Mesenchymal stem cell (in vitro differentiated cells and primary cell): ENCODE results near the gene AIFM3.

Experiments
- DNase-seq: peaks from one replicate; pipeline ENCODE4 v3.0.0-alpha.2; 2013
- H2AFZ ChIP-seq: one replicate; pipeline ENCODE4 v1.6.1; 2013; ENCODE audit warnings: low read depth, mild to moderate bottlenecking, control low read depth, inconsistent platforms, low read length, moderate library complexity
- H2AK5ac ChIP-seq: 2 replicates; pipeline ENCODE4 v1.6.1; 2013; ENCODE audit warnings: low read length, moderate library complexity, mild to moderate bottlenecking, inconsistent platforms; ENCODE audit not compliant: severe bottlenecking
- H2BK120ac ChIP-seq: one replicate; pipeline ENCODE4 v1.6.1; 2013; ENCODE audit warnings: low read depth, mild to moderate bottlenecking, inconsistent platforms, low read length, moderate library complexity
- H2BK12ac ChIP-seq, 2 experiments: one replicate each; pipeline ENCODE4 v1.6.1; 2013; ENCODE audit warnings: inconsistent platforms in 2 of 2, low read length in 2 of 2, mild to moderate bottlenecking in 2 of 2, moderate library complexity in 2 of 2, control low read depth in 1 of 2
- H2BK15ac ChIP-seq: one replicate; pipeline ENCODE4 v1.6.1; 2013; ENCODE audit warnings: mild to moderate bottlenecking, low read depth, inconsistent platforms; ENCODE audit not compliant: poor library complexity, severe bottlenecking
- H2BK5ac ChIP-seq: 2 replicates; pipeline ENCODE4 v1.6.1; 2013; ENCODE audit warnings: low read depth, mild to moderate bottlenecking, low read length, control low read depth, inconsistent platforms; ENCODE audit not compliant: poor library complexity, severe bottlenecking
- H3K14ac ChIP-seq, 2 experiments: one replicate each; pipeline ENCODE4 v1.6.1; 2013; ENCODE audit warnings: inconsistent platforms in 2 of 2, low read length in 2 of 2, control low read depth in 1 of 2, mild to moderate bottlenecking in 1 of 2, moderate library complexity in 1 of 2
- H3K18ac ChIP-seq, 2 experiments: one replicate each; pipeline ENCODE4 v1.6.1; 2013; ENCODE audit warnings: inconsistent platforms in 2 of 2, low read length in 2 of 2, control low read depth in 1 of 2, low read depth in 1 of 2, mild to moderate bottlenecking in 1 of 2
- H3K23ac ChIP-seq, 2 experiments: one replicate each; pipeline ENCODE4 v1.6.1; 2013; ENCODE audit warnings: inconsistent platforms in 2 of 2, low read length in 2 of 2, mild to moderate bottlenecking in 2 of 2, moderate library complexity in 2 of 2, control low read depth in 1 of 2
- H3K27ac ChIP-seq: 2 replicates; pipeline ENCODE4 v1.5.1; 2013; ENCODE audit warnings: mild to moderate bottlenecking, moderate library complexity, low read length, control low read depth, inconsistent platforms; ENCODE audit not compliant: poor library complexity, severe bottlenecking
- H3K27me3 ChIP-seq, 2 experiments: 2 replicates each; pipeline versions ENCODE4 v1.6.1 to v1.7.0; 2013; ENCODE audit warnings: low read length in 2 of 2, mild to moderate bottlenecking in 2 of 2, moderate library complexity in 2 of 2, control low read depth in 1 of 2, inconsistent platforms in 1 of 2; ENCODE audit not compliant: control insufficient read depth in 1 of 2, insufficient read depth in 1 of 2
- H3K36me3 ChIP-seq, 2 experiments: 2 replicates each; pipeline versions ENCODE4 v1.6.1 to v1.7.0; 2013; ENCODE audit warnings: low read length in 2 of 2, control low read depth in 1 of 2, inconsistent platforms in 1 of 2, low read depth in 1 of 2, mild to moderate bottlenecking in 1 of 2; ENCODE audit not compliant: insufficient read depth in 2 of 2, control insufficient read depth in 1 of 2
- H3K4ac ChIP-seq, 2 experiments: one replicate each; pipeline ENCODE4 v1.6.1; 2013; ENCODE audit warnings: inconsistent platforms in 2 of 2, low read length in 2 of 2, mild to moderate bottlenecking in 2 of 2, moderate library complexity in 2 of 2, control low read depth in 1 of 2, low read depth in 1 of 2
- H3K4me1 ChIP-seq: 2 replicates; pipeline ENCODE4 v1.6.1; 2013; ENCODE audit warnings: low read depth, low read length, control low read depth; ENCODE audit not compliant: control insufficient read depth, insufficient read depth
- H3K4me2 ChIP-seq: 2 replicates; pipeline ENCODE4 v1.6.1; 2013; ENCODE audit warnings: low read length, mild to moderate bottlenecking, inconsistent platforms; ENCODE audit not compliant: poor library complexity, severe bottlenecking
- H3K4me3 ChIP-seq, 2 experiments: 2 replicates each; pipeline versions ENCODE4 v1.5.1 to v1.7.0; 2013; ENCODE audit warnings: low read length in 2 of 2, mild to moderate bottlenecking in 2 of 2, control low read depth in 1 of 2, low read depth in 1 of 2; ENCODE audit not compliant: insufficient read depth in 1 of 2
- H3K79me1 ChIP-seq: replicated peaks from 2 replicates; pipeline ENCODE4 v1.6.1; 2013; ENCODE audit warnings: mild to moderate bottlenecking, control low read depth, low read length, inconsistent platforms; ENCODE audit not compliant: poor library complexity, severe bottlenecking
- H3K9ac ChIP-seq: 2 replicates; pipeline ENCODE4 v1.7.0; 2013; ENCODE audit warnings: mild to moderate bottlenecking, low read length, moderate library complexity
- H3K9me3 ChIP-seq: 2 replicates; pipeline ENCODE4 v1.7.0; 2013; ENCODE audit warnings: mild to moderate bottlenecking, low read length; ENCODE audit not compliant: control insufficient read depth
- H4K8ac ChIP-seq: one replicate; pipeline ENCODE4 v1.6.1; 2013; ENCODE audit warnings: inconsistent platforms, mild to moderate bottlenecking, low read length, moderate library complexity
- H4K91ac ChIP-seq: one replicate; pipeline ENCODE4 v1.6.1; 2013; ENCODE audit warnings: mild to moderate bottlenecking, low read length, inconsistent platforms
- WGBS: methylation state at CpG from one replicate; pipeline ENCODE4 v1.1.7; 2013; ENCODE audit warnings: mixed read lengths; 5-methylcytosine and 5-hydroxymethylcytosine counted together

Gene AIFM3

GRCh38 chr22:21022507-21022906, 55.5 kb downstream of the AIFM3 start:
- H3K79me1 ChIP-seq = no peaks in the 10 kb centered on the region
- H2BK15ac ChIP-seq = no peak overlapping the region
- DNase-seq = no peak
- WGBS = 91% methylated on average over 8 of the region's 10 CpGs
- no peak overlapping the region for H3K18ac ChIP-seq
- H3K14ac ChIP-seq = peak overlapping the region in 1 of 2 experiments; percentile 27
- no peak overlapping the region for H3K4me3 ChIP-seq
- H3K9me3 ChIP-seq = no peaks in the 10 kb centered on the region
- no peak overlapping the region for H2BK12ac ChIP-seq
- no peak overlapping the region for H4K8ac ChIP-seq
- peaks cover 3% of the 10 kb centered on the region for H3K4me1 ChIP-seq
- H3K27me3 ChIP-seq = peaks cover 0 to 30% of the 10 kb centered on the region in 2 experiments
- no peak overlapping the region for H4K91ac ChIP-seq
- no peaks in the 10 kb centered on the region for H3K36me3 ChIP-seq
- H3K4me2 ChIP-seq = no peak overlapping the region
- H3K23ac ChIP-seq = peak overlapping the region in 1 of 2 experiments; percentile 35
- H2BK5ac ChIP-seq = no peak overlapping the region
- H2BK120ac ChIP-seq = no peak overlapping the region
- no peak overlapping the region for H3K9ac ChIP-seq
- H3K27ac ChIP-seq = no peak overlapping the region
- H3K4ac ChIP-seq = no peak overlapping the region
- H2AK5ac ChIP-seq = no peak overlapping the region
- H2AFZ ChIP-seq = no peak overlapping the region

- no peak overlapping the region for H3K18ac ChIP-seq
- no peak overlapping the region for H2BK120ac ChIP-seq
- H2AFZ ChIP-seq = no peak overlapping the region
- peaks cover 5% of the 10 kb centered on the region for H3K4me1 ChIP-seq
- no peak overlapping the region for H3K4ac ChIP-seq
- H2BK12ac ChIP-seq = no peak overlapping the region
- DNase-seq = no peak
- no peak overlapping the region for H3K14ac ChIP-seq
- peaks cover 0 to 32% of the 10 kb centered on the region in 2 experiments for H3K27me3 ChIP-seq
- H3K9me3 ChIP-seq = no peaks in the 10 kb centered on the region
- no peak overlapping the region for H3K23ac ChIP-seq
- H3K79me1 ChIP-seq = no peaks in the 10 kb centered on the region
- no peak overlapping the region for H3K4me3 ChIP-seq
- H3K36me3 ChIP-seq = no peaks in the 10 kb centered on the region
- no peak overlapping the region for H3K4me2 ChIP-seq
- 82% methylated on average over 13 of the region's 13 CpGs for WGBS
- H2BK5ac ChIP-seq = no peak overlapping the region
- no peak overlapping the region for H2AK5ac ChIP-seq
- no peak overlapping the region for H4K91ac ChIP-seq
- no peak overlapping the region for H3K9ac ChIP-seq
- no peak overlapping the region for H3K27ac ChIP-seq
- H4K8ac ChIP-seq = no peak overlapping the region
- H2BK15ac ChIP-seq = no peak overlapping the region
Observed at GRCh38 chr22:21022955-21023614, 56.0 kb downstream of the AIFM3 start.

GRCh38 chr22:21025266-21025665, 58.2 kb downstream of the AIFM3 start:
- Histone ChIP-seq H2BK5ac (no peak overlapping the region), H3K4me2 (no peak overlapping the region)

GRCh38 chr22:21025763-21026755, 59.0 kb downstream of the AIFM3 start:
- H3K4ac ChIP-seq = no peak overlapping the region
- H2BK120ac ChIP-seq = no peak overlapping the region
- no peak overlapping the region for H2BK15ac ChIP-seq
- H3K14ac ChIP-seq = peak overlapping the region in 1 of 2 experiments; percentile 45
- peaks cover 7% of the 10 kb centered on the region for H3K4me1 ChIP-seq
- H4K91ac ChIP-seq = peak overlapping the region; percentile 16
- H3K18ac ChIP-seq = no peak overlapping the region
- no peak overlapping the region for H3K23ac ChIP-seq
- H3K9ac ChIP-seq = no peak overlapping the region
- no peak overlapping the region for H2BK12ac ChIP-seq
- no peak for DNase-seq
- no peak overlapping the region for H2AFZ ChIP-seq
- no peak overlapping the region for H3K4me3 ChIP-seq
- H3K27ac ChIP-seq = no peak overlapping the region
- 87% methylated on average over 25 of the region's 27 CpGs for WGBS
- no peak overlapping the region for H2BK5ac ChIP-seq
- no peaks in the 10 kb centered on the region for H3K9me3 ChIP-seq
- H2AK5ac ChIP-seq = no peak overlapping the region
- H4K8ac ChIP-seq = no peak overlapping the region
- peaks cover 0 to 4% of the 10 kb centered on the region in 2 experiments for H3K36me3 ChIP-seq
- H3K27me3 ChIP-seq = peaks cover 19 to 52% of the 10 kb centered on the region in 2 experiments
- no peak overlapping the region for H3K4me2 ChIP-seq
- H3K79me1 ChIP-seq = no peaks in the 10 kb centered on the region

More at GRCh38 chr22:21025266-21025665, 58.2 kb downstream of the AIFM3 start:
- no peak overlapping the region for H2BK15ac ChIP-seq
- WGBS = 69% methylated on average over 7 of the region's 8 CpGs
- no peak overlapping the region for H3K9ac ChIP-seq
- H3K14ac ChIP-seq = no peak overlapping the region
- peaks cover 0 to 4% of the 10 kb centered on the region in 2 experiments for H3K36me3 ChIP-seq
- H3K79me1 ChIP-seq = no peaks in the 10 kb centered on the region
- peaks cover 7% of the 10 kb centered on the region for H3K4me1 ChIP-seq
- H2AK5ac ChIP-seq = no peak overlapping the region
- H3K4me3 ChIP-seq = no peak overlapping the region
- no peak overlapping the region for H3K23ac ChIP-seq
- no peak for DNase-seq
- H3K18ac ChIP-seq = no peak overlapping the region
- no peak overlapping the region for H3K4ac ChIP-seq
- H4K91ac ChIP-seq = no peak overlapping the region
- no peaks in the 10 kb centered on the region for H3K9me3 ChIP-seq
- H4K8ac ChIP-seq = no peak overlapping the region
- no peak overlapping the region for H3K27ac ChIP-seq
- no peak overlapping the region for H2BK120ac ChIP-seq
- H3K27me3 ChIP-seq = peaks cover 11 to 45% of the 10 kb centered on the region in 2 experiments
- no peak overlapping the region for H2BK12ac ChIP-seq
- no peak overlapping the region for H2AFZ ChIP-seq
